GM19238 (cell line): ENCODE data around the gene GSTA4.
A peak's percentile ranks its signal among the peaks of the same experiment; 100 is the strongest.

Source experiments
- DNase-seq: peaks from one replicate; pipeline ENCODE4 v3.0.0; 2011; ENCODE audit warnings: low spot score; ENCODE audit not compliant: insufficient read length

The GSTA4 gene

DNA sequence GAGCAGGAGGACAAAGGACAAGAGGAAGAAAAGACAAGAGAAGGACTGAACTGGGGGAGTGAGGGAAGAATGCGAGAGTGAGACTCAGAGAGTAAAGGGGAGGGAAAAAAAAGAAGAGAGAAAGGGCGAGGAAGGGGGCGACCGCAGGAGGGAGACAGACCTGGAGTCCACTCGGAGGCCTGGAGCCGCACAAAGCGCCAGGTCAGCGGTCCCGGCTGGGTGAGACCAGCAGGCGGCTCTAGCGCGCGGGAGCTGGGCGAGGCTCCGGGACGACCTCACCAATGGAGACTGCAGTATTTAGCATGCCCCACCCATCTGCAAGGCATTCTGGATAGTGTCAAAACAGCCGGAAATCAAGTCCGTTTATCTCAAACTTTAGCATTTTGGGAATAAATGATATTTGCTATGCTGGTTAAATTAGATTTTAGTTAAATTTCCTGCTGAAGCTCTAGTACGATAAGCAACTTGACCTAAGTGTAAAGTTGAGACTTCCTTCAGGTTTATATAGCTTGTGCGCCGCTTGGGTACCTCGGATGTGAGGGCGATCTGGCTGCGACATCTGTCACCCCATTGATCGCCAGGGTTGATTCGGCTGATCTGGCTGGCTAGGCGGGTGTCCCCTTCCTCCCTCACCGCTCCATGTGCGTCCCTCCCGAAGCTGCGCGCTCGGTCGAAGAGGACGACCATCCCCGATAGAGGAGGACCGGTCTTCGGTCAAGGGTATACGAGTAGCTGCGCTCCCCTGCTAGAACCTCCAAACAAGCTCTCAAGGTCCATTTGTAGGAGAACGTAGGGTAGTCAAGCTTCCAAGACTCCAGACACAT, at the start of gene GSTA4:
Gene GSTA4 (minus strand): TSS at position 196 of the 824 bp plus-strand sequence. CDS start 1,041 bp downstream, outside the sequence.
- peak; percentile 83 for DNase-seq

DNA sequence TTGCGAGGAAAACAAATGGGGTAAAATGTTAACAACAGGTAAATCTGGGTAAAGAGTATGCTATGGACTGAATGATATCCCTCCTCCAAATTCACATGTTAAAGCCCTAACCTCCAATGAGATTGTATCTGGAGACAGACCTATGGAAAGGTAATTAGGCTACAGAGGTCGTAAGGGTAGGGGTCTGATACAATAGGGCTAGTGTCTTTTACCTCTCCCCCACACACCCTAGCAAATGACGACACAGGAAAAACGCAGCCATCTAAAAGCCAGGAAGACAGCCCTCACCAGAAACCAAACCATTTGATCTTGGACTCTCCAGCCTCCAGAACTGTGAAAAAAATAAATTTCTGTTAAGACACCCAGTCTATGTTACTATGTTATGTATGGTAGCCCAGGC, 49.5 kb upstream of the GSTA4 start:
- DNase-seq, result no peak

GRCh38 chr6:53044071-53044470, 49.0 kb upstream of the GSTA4 start:
- no peak for DNase-seq

GRCh38 chr6:53043581-53043980, 48.5 kb upstream of the GSTA4 start:
- DNase-seq, result no peak

- no peak for DNase-seq
Observed at GRCh38 chr6:53042112-53042511, 47.0 kb upstream of the GSTA4 start.

GRCh38 chr6:53041356-53041755, 46.3 kb upstream of the GSTA4 start:
- no peak for DNase-seq

DNA sequence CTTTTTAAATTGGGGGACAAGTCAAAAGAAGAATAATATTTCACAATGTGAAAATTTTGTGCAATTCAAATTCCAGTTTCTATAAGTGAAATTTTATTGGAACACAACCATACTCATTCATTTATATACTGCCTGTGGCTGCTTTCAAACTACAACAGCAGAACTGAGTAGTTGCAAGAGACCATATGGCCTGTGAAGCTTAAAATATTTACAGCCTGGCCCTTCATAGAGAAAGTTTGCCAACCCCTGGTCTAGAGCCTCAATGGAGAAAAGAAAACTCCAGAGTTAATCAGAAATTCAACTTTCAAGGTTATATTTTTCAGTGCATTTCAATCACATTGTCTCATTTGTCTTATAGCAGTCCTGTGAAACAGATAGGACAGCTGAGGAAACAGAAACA, 43.5 kb upstream of the GSTA4 start:
- no peak for DNase-seq

DNA sequence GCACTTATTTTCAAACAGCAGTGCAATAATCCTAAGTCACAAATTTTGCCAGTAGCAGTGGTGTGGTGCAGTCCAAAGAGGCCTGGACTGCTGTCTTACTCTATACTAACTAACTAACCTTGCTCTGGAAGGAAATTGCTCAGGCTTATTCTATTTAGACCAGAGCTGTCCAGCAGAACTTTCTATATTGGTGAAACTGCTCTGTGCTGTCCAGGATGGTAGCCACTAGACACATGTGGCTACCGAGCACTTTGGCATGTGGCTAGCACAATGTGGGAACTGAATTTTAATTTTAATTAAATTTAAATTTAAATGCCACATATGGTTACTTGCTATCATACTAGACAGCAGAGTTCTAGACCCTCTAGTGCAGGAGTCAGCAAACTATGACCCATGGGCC, 43.1 kb upstream of the GSTA4 start:
- DNase-seq, result no peak

GRCh38 chr6:53035549-53036213, 40.6 kb upstream of the GSTA4 start:
- DNase-seq, result no peak

DNA sequence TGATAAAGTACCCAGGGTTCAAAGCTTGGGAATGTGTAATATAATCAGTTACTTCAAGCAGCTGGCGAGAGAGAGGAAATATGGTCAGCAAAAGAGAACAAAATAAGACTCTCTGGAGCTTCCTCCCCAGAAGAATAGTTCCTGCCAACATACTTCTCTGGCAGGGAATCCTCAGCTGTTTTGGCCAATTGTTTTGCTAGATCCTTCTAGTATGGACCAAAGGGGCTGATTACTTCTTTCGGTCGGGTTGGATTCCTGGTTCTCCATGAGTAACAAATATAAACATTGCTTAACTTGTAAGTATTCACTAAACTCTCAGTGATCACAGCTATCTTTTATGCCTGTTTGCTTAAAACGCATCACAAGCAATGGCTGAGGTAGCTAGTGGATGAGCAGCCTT, 38.7 kb upstream of the GSTA4 start:
- DNase-seq, result no peak

- no peak for DNase-seq
Observed at GRCh38 chr6:53032849-53033248, 37.8 kb upstream of the GSTA4 start.

GRCh38 chr6:53031281-53031680, 36.2 kb upstream of the GSTA4 start:
- no peak for DNase-seq

DNA sequence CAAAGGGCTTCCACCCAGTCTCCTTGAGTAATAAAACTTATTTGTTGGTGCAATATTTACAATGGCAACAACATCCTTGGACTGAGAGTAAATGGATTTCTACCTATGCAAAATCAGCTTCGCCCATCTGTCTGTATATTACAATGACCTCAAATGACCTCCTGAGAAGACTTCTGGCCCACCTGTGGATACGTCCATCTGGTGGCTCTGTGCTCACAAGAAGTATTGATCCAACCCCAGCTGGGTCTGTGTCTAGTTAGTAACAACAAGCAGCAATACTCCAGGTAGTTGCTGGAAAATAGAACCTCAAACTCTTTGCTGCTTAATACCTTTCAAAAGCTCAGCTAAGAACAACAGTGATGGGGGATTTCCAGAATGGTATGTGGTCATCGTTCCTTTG, 34.7 kb upstream of the GSTA4 start:
- DNase-seq, result no peak

DNA sequence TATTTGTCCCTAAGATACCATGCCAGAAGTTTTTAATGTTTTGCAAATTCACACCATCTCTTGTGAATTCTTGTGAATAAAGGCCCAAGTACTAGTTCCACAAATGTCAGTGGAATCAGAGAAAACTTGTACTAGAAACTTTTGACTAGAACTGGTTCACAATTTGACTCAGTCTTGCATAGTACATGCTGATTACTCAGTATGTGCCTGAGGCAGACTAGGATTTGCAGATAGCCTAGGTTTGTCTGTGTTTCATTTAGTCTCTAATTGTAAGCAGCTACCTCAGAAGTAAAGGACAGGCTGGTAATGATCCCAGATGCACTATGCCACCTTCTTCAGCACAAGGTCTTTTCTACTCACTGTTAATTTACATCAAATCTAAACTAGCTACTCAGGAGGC, 34.2 kb upstream of the GSTA4 start:
- no peak for DNase-seq

DNA sequence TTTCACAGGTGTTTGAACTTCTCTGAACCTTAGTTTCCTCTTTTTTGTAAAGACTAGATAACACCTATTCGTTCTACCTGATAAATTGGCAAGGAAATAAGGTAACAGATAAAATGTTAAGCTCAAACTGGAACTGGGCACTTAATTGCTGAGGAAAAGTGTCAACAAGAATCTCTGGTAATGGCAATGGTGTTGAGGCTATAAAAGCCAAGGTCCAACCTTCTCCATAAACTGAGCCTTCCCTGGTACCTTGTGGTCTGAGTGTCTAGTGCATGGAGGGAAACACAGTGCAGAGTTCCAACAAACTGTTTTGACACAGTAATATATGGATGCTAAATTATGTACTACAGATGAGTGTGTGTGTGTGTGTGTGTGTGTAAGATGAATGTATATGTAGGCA, 33.4 kb upstream of the GSTA4 start:
- DNase-seq, result no peak

- no peak for DNase-seq
Observed at GRCh38 chr6:53027131-53027718, 32.1 kb upstream of the GSTA4 start.

- DNase-seq, result no peak
Observed at GRCh38 chr6:53026526-53026925, 31.4 kb upstream of the GSTA4 start.

GRCh38 chr6:53023323-53023722, 28.2 kb upstream of the GSTA4 start:
- no peak for DNase-seq

DNA sequence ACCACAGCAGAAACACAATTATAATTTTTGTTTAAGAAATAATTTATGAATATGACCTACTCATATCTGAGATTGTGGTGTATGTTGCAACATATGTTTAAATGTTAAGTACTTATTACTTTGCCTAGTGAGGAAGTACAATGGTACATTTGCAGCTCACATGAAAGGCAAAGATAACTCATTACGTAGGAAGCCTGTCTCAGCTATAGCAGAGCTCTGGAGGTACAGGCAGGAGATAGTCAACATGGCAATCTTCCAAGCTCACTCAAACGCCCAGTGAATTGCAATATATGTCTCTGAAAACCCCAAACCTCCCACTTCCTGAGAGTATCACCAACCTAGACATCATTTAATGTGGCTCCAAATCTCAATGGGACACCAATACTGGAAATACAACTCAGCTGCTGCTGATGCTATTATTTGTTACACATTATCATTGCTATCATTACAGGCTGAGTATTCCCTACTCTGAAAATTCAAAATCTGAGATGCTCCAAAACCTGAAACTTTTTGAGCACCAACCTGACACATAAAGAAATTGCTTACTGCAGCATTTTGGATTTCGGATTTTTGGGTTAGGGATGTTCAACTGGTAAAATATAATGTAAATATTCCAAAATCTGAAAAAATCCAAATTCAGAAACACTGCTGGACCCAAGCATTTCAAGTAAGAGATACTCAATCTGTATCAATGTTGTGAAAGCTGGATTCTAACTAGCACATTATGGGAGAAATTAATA, 25.1 kb upstream of the GSTA4 start:
- DNase-seq, result no peak

DNA sequence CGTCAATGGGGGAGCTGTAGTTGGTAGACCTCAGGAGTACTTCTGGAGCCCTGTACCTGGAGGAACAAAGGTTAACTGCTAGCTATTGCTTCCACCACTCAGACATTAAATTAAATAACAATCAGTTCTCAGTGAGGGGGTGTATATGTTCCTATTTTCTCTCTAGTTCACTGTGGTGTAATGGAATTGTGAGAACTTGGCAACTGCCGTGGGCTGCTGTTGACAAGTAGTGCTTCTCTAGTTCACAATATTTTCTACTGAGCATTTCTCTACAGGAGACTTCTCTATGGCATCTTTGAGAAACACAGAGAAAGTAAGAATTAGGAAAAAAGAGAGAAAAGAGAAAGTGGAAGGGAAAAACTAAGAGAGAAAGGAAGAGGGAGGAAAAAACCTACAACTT, 23.4 kb upstream of the GSTA4 start:
- DNase-seq, result no peak

- no peak for DNase-seq
Observed at GRCh38 chr6:53015486-53015885, 20.4 kb upstream of the GSTA4 start.

- DNase-seq, result no peak
Observed at GRCh38 chr6:53014744-53015143, 19.7 kb upstream of the GSTA4 start.
